ENCODE results near the gene IFNLR1. TPM values are rescaled to one million over a fixed set of nuclear protein-coding genes. Genes with fewer than 3 reads are reported as not detected.

IFNLR1 gene
- total RNA-seq, 1 experiment from 2014 or later = 17.7 TPM

DNA sequence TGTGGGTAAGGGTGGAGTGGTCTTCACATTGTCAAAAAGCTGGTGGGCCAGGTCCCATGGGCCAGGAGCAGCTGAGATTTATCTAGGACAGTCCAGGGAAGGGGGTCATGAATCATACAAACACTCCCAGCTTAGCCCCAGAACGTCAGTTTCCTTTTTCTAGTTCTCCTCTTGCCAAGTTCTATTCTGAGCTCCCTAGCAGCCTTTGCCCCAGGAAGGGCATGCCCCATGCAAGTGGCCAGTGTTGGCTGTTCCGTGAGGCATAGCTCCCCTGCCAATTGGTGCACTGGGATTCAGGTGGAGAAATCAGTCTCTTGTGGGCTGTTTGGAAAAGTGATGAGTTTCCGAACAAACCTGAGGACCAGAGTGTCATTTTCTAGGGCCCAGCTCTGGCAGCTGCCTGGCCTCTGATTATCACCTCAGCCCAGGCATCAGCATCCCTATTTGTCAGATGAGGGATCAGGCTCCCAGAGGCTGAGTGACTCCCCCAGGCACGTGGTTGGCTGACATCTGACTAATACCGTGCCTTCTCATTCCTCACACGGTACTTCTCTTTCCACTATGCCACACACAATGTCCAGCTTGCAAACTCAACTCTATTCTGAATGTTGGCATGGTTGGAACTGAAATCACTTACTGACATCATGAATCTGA, 60.9 kb downstream of the IFNLR1 start:
- Histone ChIP-seq H4K20me1 (ENCODE audit: insufficient read depth, low read depth, low read length) (no peaks in the 10 kb centered on the region), H2AFZ (ENCODE audit: low read length) (no peak overlapping the region)

DNA sequence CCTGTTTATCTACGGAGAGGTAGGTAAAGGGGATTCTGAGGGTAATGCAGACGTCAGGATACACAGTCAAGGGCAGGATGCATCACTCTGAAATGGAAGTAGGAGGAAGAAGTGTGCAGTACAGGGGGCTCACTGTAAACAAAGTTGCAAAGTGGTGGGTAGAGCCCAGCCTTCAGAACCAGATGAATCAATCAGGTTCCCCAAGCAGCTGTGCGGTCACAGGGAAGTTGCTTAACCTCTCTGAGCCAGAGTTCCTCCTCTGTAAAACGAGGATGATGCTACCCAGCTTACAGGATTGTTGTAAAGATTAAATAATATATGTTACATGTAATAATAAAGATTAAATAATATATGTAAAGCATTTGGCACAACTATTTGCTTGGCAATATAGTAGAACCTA, 61.6 kb downstream of the IFNLR1 start:
- Histone ChIP-seq H3K4me1 (ENCODE audit: low read length) (no peaks in the 10 kb centered on the region), H3K9ac (ENCODE audit: low read length) (no peak overlapping the region), H3K9me2 (replicated peaks; ENCODE audit: insufficient read depth, low read length) (no peaks in the 10 kb centered on the region), H4K20me1 (ENCODE audit: insufficient read depth, low read depth, low read length) (no peaks in the 10 kb centered on the region), H3K4me2 (ENCODE audit: low read depth, low read length, poor library complexity, severe bottlenecking) (no peak overlapping the region), H3K4me3 (ENCODE audit: low read length) (no peak overlapping the region), H3K9me3 (ENCODE audit: low read length) (no peaks in the 10 kb centered on the region), H3K36me3 (ENCODE audit: insufficient read depth, low read length) (no peaks in the 10 kb centered on the region), H3K27me3 (ENCODE audit: low read length) (no peaks in the 10 kb centered on the region), H3K27ac (ENCODE audit: low read length) (no peak overlapping the region), H3K79me2 (ENCODE audit: low read length) (no peaks in the 10 kb centered on the region), H2AFZ (ENCODE audit: low read length) (no peak overlapping the region)
- no peak for DNase-seq

More for the DNA sequence above, 60.9 kb downstream of the IFNLR1 start:
- Histone ChIP-seq H3K4me1 (ENCODE audit: low read length) (no peaks in the 10 kb centered on the region), H3K27me3 (ENCODE audit: low read length) (no peaks in the 10 kb centered on the region), H3K9me3 (ENCODE audit: low read length) (no peaks in the 10 kb centered on the region), H3K27ac (ENCODE audit: low read length) (no peak overlapping the region), H3K4me2 (ENCODE audit: low read depth, low read length, poor library complexity, severe bottlenecking) (no peak overlapping the region), H3K4me3 (ENCODE audit: low read length) (no peak overlapping the region), H3K79me2 (ENCODE audit: low read length) (no peaks in the 10 kb centered on the region), H3K9me2 (replicated peaks; ENCODE audit: insufficient read depth, low read length) (no peaks in the 10 kb centered on the region), H3K36me3 (ENCODE audit: insufficient read depth, low read length) (no peaks in the 10 kb centered on the region), H3K9ac (ENCODE audit: low read length) (no peak overlapping the region)
- DNase-seq = no peak

DNA sequence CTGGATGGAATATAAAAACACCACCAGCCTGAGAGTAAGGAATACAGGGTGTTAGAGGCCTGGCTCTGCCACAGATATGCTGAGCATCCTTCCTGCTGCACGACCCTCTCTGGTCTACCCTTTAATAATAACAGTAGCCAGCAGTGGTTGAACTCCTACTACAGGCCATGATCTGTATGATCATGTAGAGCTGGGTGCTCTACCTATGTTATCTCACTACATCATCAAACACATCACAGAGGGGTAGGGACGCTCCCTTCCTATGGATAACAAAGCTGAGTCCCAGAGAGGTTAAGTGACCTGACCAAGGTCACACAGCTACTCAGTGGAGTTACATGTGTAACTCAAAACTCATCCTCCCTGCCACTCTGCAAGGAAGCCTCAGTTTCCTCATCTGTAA, 62.1 kb downstream of the IFNLR1 start:
- Histone ChIP-seq H4K20me1 (ENCODE audit: insufficient read depth, low read depth, low read length) (no peaks in the 10 kb centered on the region), H3K27ac (ENCODE audit: low read length) (no peak overlapping the region), H3K79me2 (ENCODE audit: low read length) (no peaks in the 10 kb centered on the region), H3K4me2 (ENCODE audit: low read depth, low read length, poor library complexity, severe bottlenecking) (no peak overlapping the region), H3K4me3 (ENCODE audit: low read length) (no peak overlapping the region), H3K4me1 (ENCODE audit: low read length) (no peaks in the 10 kb centered on the region), H3K9ac (ENCODE audit: low read length) (no peak overlapping the region), H3K9me2 (replicated peaks; ENCODE audit: insufficient read depth, low read length) (no peaks in the 10 kb centered on the region), H3K27me3 (ENCODE audit: low read length) (no peaks in the 10 kb centered on the region), H2AFZ (ENCODE audit: low read length) (no peak overlapping the region), H3K36me3 (ENCODE audit: insufficient read depth, low read length) (no peaks in the 10 kb centered on the region), H3K9me3 (ENCODE audit: low read length) (no peaks in the 10 kb centered on the region)
- no peak for DNase-seq

DNA sequence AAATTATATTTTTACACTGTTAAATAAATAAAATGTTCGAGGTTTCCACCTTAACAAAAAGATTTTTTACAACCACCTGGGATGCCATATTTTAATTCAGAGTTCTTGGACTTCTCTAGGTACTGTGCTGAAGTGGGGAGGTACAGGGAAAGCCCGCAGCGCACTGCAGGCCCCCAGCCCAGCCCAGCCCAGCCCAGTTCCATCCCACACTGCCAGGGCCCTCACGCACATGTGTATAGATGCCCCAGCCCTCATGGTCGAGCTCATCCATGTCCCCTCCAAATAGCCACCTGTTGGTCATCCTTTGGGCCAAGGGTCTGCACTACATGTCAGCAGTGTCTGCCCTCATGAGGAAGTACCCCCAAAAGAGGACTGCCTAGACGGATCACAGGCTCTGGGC, 63.5 kb downstream of the IFNLR1 start:
- no peak for DNase-seq
- H2AFZ ChIP-seq (ENCODE audit: low read length) = no peak overlapping the region

DNA sequence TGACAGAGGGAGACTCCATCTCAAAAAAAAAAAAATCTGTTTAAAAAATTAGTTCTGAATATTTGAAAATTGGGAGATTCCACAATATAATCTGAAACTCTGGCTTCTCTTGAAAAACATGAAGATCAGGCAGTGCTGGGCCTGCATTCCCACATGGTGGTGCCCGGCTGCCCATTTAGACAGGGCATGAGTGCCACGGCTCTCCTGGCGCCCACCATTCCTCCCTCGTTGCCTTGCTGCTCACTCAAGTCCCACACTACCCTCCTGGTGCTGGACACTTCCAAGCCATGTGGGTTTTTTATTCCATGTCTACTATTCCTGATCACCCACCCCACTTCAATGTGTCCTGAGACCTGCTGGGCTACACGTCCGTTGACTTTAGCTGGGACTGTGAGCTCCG, 64.3 kb downstream of the IFNLR1 start:
- Histone ChIP-seq H3K9me2 (replicated peaks; ENCODE audit: insufficient read depth, low read length) (no peaks in the 10 kb centered on the region), H3K9me3 (ENCODE audit: low read length) (no peaks in the 10 kb centered on the region), H3K4me2 (ENCODE audit: low read depth, low read length, poor library complexity, severe bottlenecking) (no peak overlapping the region), H3K4me3 (ENCODE audit: low read length) (no peak overlapping the region), H2AFZ (ENCODE audit: low read length) (no peak overlapping the region), H3K4me1 (ENCODE audit: low read length) (no peaks in the 10 kb centered on the region), H3K27ac (ENCODE audit: low read length) (no peak overlapping the region), H3K79me2 (ENCODE audit: low read length) (no peaks in the 10 kb centered on the region), H4K20me1 (ENCODE audit: insufficient read depth, low read depth, low read length) (no peaks in the 10 kb centered on the region), H3K9ac (ENCODE audit: low read length) (no peak overlapping the region), H3K36me3 (ENCODE audit: insufficient read depth, low read length) (no peaks in the 10 kb centered on the region), H3K27me3 (ENCODE audit: low read length) (no peaks in the 10 kb centered on the region)
- DNase-seq = no peak

More for the DNA sequence above, 63.5 kb downstream of the IFNLR1 start:
- Histone ChIP-seq H4K20me1 (ENCODE audit: insufficient read depth, low read depth, low read length) (no peaks in the 10 kb centered on the region), H3K9me3 (ENCODE audit: low read length) (no peaks in the 10 kb centered on the region), H3K9me2 (replicated peaks; ENCODE audit: insufficient read depth, low read length) (no peaks in the 10 kb centered on the region), H3K4me3 (ENCODE audit: low read length) (no peak overlapping the region), H3K36me3 (ENCODE audit: insufficient read depth, low read length) (no peaks in the 10 kb centered on the region), H3K9ac (ENCODE audit: low read length) (no peak overlapping the region), H3K4me1 (ENCODE audit: low read length) (no peaks in the 10 kb centered on the region), H3K79me2 (ENCODE audit: low read length) (no peaks in the 10 kb centered on the region), H3K4me2 (ENCODE audit: low read depth, low read length, poor library complexity, severe bottlenecking) (no peak overlapping the region), H3K27me3 (ENCODE audit: low read length) (no peaks in the 10 kb centered on the region), H3K27ac (ENCODE audit: low read length) (no peak overlapping the region)

DNA sequence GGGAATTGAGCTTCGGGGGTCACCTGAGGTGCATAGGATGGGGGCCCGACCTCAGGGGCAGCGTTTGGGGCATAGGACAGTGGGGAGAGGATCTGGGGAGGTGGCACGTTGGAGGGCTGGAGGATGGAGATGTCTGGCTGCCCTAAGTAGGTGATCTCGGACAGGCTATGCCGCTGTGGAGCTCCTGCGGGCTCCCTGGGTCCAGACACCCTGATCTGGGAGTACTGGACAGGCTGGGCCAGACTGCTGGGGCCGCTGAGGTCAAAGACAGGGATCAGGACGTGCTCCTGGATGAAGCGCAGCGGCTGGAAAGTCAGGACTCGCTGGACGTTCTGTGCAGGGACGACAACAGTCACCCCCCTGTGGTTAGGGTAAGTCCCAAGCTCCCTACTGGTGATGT, 65.7 kb downstream of the IFNLR1 start:
- DNase-seq = no peak

DNA sequence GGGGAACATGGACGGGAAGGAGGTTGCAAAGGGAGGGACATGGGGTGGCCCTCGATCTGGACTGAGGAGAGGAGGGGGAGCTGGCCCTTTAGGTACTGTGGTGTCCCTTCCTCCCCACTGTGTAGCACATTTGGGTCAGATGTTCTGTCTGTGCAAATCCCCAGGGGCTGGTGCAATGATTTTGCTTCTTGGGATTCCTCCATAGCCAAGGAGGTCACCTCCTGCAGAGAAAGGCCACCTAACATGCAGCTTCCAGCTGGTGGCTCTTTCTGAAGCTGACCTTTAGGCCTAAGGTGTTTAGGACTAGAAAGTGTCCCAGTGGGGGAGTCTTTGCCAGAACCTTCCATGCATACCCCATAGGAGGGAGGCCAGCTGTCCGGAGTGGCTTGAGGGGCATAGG, 66.1 kb downstream of the IFNLR1 start:
- no peak overlapping the region for H3K9ac ChIP-seq (ENCODE audit: low read length)
- no peak overlapping the region for H2AFZ ChIP-seq (ENCODE audit: low read length)
- no peaks in the 10 kb centered on the region for H3K79me2 ChIP-seq (ENCODE audit: low read length)
- H3K4me3 ChIP-seq (ENCODE audit: low read length) = no peak overlapping the region
- no peak overlapping the region for H3K4me2 ChIP-seq (ENCODE audit: low read depth, low read length, poor library complexity, severe bottlenecking)
- no peaks in the 10 kb centered on the region for H3K9me3 ChIP-seq (ENCODE audit: low read length)
- H3K27me3 ChIP-seq (ENCODE audit: low read length) = no peaks in the 10 kb centered on the region
- no peaks in the 10 kb centered on the region for H3K4me1 ChIP-seq (ENCODE audit: low read length)
- H3K36me3 ChIP-seq (ENCODE audit: insufficient read depth, low read length) = no peaks in the 10 kb centered on the region
- no peak for DNase-seq
- H4K20me1 ChIP-seq (ENCODE audit: insufficient read depth, low read depth, low read length) = no peaks in the 10 kb centered on the region
- no peaks in the 10 kb centered on the region for H3K9me2 ChIP-seq (replicated peaks; ENCODE audit: insufficient read depth, low read length)
- no peak overlapping the region for H3K27ac ChIP-seq (ENCODE audit: low read length)

More for the DNA sequence above, 65.7 kb downstream of the IFNLR1 start:
- H3K4me1 ChIP-seq (ENCODE audit: low read length) = no peaks in the 10 kb centered on the region
- H3K27me3 ChIP-seq (ENCODE audit: low read length) = no peaks in the 10 kb centered on the region
- no peaks in the 10 kb centered on the region for H3K9me3 ChIP-seq (ENCODE audit: low read length)
- H3K4me3 ChIP-seq (ENCODE audit: low read length) = no peak overlapping the region
- no peaks in the 10 kb centered on the region for H3K79me2 ChIP-seq (ENCODE audit: low read length)
- no peak overlapping the region for H3K27ac ChIP-seq (ENCODE audit: low read length)
- H3K9ac ChIP-seq (ENCODE audit: low read length) = no peak overlapping the region
- no peaks in the 10 kb centered on the region for H4K20me1 ChIP-seq (ENCODE audit: insufficient read depth, low read depth, low read length)
- H3K4me2 ChIP-seq (ENCODE audit: low read depth, low read length, poor library complexity, severe bottlenecking) = no peak overlapping the region
- no peak overlapping the region for H2AFZ ChIP-seq (ENCODE audit: low read length)
- no peaks in the 10 kb centered on the region for H3K9me2 ChIP-seq (replicated peaks; ENCODE audit: insufficient read depth, low read length)
- H3K36me3 ChIP-seq (ENCODE audit: insufficient read depth, low read length) = no peaks in the 10 kb centered on the region

DNA sequence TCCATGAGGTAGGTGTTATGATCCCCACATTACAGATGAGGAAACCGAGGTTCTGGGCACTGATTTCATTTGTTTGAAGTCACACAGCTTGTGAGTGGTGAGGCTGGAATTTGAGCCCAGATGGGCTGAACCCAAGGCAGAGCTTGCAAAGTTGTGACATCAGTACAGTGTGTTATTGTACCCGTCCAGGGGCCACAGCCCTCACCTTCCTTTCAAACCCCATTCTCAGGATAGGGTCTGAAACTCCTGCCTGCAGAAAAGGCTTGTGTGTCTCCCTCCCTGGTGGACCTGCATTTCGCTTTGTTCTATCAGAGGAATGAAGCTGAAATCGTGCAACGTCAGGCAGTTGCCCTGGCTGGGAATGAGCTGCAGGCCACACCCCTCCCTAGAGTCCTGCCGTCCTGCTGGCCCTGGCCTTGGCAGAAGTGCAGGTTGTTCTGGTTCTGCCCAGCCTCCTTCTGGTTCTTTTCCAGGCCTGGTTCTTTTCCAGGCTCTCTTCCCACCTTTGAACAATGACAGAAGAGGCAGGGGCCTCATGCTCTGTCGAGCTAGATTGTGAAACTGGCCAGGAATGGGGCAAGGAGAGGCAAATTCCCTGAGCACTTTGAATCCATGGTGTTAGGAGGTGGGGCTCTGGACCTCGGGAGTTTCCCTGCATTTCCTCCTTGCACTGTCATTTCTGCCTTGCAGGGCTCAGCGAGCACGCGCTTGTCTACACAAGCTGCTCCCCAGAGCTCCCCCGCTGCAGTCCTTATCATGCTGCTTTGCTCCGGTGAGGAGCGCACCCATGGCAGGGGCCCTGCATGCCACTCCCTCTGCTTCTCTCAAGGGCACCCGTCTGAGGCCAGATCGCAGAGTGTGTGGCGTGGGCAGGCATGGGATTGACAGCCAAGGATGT, 67.0 kb downstream of the IFNLR1 start:
- no peaks in the 10 kb centered on the region for H3K9me2 ChIP-seq (replicated peaks; ENCODE audit: insufficient read depth, low read length)
- no peaks in the 10 kb centered on the region for H3K27me3 ChIP-seq (ENCODE audit: low read length)
- H3K9ac ChIP-seq (ENCODE audit: low read length) = no peak overlapping the region
- no peak overlapping the region for H3K27ac ChIP-seq (ENCODE audit: low read length)
- H3K79me2 ChIP-seq (ENCODE audit: low read length) = no peaks in the 10 kb centered on the region
- H3K4me1 ChIP-seq (ENCODE audit: low read length) = no peaks in the 10 kb centered on the region
- H3K36me3 ChIP-seq (ENCODE audit: insufficient read depth, low read length) = no peaks in the 10 kb centered on the region
- H2AFZ ChIP-seq (ENCODE audit: low read length) = no peak overlapping the region
- H4K20me1 ChIP-seq (ENCODE audit: insufficient read depth, low read depth, low read length) = no peaks in the 10 kb centered on the region
- no peak for DNase-seq
- no peak overlapping the region for H3K4me2 ChIP-seq (ENCODE audit: low read depth, low read length, poor library complexity, severe bottlenecking)
- no peaks in the 10 kb centered on the region for H3K9me3 ChIP-seq (ENCODE audit: low read length)
- H3K4me3 ChIP-seq (ENCODE audit: low read length) = no peak overlapping the region
